HG03442 (cell line): Measurements from ENCODE around the gene CASP7.

Experiments used
- ATAC-seq: cut with Tn5 transposase; IDR thresholded peaks from one replicate; pipeline ENCODE4 v1.9.1; 2021; ENCODE audit warnings: mild to moderate bottlenecking, moderate library complexity; ENCODE audit not compliant: unreplicated experiment

The CASP7 gene

DNA sequence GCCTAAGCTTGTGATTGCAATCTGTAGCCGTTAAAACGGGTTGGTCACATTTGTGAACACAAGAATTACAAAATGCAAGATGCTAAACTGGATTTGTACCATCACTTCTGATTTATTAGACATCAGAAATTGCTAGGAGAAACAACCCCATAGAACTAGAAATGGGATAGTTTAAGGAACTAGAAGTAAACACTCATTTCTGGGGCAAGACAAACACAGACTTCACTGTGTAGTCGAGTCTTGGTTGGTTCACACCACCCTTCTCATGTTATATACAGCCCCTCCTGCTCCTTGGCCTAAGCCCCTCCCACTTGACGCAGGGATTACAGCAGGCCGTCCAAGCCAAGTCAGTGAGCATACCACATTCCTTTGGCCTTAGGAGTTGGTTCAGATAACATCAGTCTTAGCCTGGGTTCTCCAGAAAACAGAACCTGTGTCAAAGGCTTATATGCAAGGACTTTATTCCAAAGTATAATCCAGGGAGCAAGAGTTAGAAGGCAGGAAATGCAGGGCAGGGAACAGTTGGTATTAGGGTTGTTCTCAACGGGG lies 13.8 kb upstream of the CASP7 start:
- no peak for ATAC-seq

DNA sequence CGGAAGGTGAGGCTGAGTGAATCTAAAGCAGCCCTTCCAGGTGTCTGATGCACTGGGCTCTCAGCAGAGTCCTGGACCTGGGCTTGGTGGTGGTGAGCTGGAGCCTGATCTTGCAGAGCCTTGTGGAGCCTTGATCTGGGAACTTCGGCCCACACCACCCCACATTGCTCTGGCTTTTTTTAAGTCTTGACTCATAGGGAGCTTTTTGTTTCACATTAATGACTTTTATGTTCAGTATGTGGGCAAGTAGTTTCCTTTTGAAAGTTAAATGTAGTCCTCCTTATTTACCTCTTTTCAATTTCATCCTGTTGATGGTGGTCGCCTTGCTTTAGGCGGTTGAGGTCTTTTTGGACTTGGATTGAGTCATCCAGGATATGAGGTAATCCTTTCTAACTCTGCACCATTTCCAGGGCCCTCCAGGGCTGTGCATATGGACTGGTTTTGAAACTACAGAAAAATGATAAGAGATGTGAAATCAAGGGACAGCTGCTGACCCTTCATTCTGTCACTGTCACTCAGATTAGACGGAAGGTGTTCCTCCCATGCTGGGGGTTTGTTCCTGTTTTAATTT lies 12.9 kb upstream of the CASP7 start:
- peak; percentile 94 for ATAC-seq

DNA sequence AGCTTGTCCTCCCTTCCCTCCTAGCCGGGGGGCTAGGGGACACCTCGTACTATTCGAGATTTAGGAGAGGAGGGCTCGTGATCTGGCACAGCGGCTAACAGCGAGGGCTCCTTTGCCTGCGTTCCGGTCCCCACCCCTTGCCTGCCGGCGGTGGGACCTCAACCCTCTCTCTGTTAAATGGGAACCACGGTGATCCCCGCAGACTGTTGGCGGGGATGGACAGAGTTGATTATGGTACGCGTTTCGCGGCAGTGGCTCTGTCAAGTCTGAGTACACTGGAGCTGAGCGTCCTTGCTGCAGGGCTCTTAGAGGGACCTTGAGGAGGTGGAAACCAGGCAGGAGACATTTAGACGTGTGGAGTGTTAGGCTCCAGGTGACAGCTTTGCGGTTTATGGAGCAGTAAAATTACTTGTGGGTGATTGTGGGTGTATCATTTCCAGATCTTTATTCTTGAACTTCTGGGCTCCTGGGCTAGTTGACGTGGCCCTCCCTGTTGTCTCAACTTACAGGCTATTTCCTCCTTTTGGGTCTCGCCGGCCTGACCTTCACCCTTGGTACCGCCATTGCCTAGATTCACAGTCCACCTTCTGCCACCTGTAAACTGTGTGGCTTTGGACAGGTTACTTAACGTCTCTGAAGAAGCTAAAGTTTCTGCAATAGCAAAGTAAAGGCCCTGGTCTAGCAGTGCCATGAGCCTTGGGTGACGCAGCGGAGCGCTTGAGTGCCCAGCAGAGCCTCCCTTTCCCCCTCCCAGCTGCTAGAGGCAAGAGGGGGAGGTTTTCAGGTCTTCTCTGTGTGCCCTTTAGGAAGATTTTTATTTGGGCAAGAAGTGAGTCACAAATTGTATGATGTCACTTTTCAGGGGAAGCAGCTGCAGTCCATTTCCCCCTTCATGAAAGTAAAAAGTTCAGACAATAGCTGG lies 739 bp downstream of the CASP7 start:
- ATAC-seq = peak; percentile 13

DNA sequence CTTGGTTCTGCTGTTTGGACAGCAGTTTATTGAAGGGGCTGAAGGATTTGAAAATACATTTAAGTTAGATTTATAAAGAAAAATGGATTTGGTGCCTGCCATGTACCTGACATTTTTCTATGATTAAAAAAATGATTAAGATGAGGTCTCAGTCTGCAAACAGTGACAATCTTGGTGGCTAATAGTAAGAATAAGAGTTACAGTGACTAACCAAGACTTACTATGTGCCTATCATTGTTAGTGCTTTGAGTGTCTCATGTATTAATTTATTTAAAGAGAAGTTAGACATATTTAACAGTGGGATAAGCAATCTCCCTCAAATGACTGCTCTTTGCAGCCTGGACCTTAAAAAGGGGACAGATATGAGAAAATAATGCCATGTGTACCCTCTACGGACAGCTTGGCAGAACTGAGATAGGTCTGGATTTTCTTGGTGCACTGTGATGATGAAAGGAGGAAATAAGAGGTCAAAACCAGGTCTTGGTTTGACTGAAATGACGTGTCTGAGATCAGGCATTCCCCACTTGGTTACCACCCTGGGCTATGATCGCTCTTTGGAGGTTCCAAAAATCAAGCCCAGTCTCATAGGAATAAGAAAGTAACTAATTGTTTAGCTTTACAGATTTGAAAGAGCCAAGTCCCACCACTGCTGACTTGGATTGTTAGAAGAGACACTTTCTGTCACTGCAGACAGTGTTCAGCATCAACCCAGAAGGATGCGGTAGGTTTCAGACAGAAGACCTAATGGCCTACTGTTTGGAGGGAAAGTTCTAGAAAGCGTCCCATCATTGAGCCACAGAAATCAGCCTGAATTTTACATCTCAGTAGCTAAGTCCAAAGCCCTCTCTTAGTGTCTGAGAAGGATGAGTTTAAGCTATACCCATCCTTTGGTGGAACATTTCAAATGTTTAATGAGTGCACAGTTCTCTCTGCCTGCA lies 2.1 kb downstream of the CASP7 start:
- peak; percentile 61 for ATAC-seq

DNA sequence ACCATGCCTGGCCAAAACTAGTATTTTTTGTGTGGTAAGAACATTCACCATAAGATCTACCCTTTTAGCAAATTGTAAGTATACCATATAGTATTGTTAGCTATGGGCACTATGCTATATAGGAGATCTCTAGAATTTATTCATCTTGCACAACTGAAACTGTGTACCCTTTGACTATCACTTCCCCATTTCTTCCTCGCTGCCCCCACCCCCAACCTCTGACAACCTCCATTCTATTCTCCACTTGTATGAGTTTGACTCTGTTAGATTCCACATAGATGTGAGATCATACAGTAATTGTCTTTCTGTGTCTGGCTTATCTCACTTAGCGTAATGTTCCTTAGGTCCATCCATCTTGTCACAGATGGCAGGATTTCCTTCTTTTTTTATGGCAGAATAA lies 3.6 kb downstream of the CASP7 start:
- no peak for ATAC-seq

DNA sequence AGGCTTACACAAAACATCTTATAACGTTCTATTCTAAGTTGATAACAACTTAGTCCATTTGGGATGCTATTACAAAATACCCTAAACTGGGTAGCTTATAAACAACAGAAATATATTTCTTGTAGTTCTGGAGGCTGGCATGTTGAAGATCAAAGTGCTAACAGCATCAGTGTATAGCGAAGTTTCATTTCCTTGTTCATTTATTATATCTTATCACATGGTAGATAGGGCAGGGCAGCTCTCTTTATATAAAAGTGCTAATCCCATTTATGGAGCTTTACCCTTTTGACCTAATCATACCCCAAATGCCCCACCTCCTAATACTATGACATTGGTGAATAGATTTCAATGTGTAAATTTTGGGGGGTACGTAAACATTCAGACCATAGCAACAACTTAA lies 6.3 kb downstream of the CASP7 start:
- no peak for ATAC-seq

DNA sequence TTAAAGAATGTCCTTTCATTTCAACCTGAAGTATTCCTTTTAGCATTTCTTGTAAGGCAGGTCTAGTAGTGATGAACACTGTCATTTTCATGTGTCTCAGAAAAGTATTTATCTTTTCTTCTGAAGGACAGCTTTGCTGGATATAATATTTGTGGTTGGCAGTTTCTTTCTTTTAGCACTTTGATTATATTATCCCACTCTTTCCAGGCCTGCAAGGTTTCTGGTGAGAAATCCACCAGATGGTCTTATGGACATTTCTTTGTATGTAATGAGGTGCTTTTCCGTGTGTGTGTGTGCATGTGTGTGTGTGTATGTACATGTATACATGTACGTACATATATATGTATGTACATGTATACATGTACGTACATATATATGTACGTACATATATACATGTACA lies 7.3 kb downstream of the CASP7 start:
- no peak for ATAC-seq

DNA sequence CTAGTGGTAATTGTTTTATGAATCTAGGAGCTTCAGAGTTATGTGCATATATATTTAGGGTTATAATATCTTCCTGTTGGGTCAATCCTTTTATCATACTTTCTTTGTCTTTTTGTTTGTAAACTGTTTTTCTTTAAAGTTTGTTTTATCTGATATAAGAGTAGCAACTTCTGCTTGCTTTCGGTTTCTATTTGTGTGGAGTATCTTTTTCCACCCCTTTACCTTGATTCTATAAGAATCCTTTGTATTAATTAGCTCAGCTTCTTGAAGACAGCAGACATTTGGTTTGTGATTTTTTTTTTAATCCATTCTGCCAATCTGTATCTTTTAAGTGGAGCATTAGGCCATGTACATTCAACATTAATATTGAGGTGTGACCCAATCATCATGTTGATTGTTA lies 9.3 kb downstream of the CASP7 start:
- ATAC-seq = no peak

DNA sequence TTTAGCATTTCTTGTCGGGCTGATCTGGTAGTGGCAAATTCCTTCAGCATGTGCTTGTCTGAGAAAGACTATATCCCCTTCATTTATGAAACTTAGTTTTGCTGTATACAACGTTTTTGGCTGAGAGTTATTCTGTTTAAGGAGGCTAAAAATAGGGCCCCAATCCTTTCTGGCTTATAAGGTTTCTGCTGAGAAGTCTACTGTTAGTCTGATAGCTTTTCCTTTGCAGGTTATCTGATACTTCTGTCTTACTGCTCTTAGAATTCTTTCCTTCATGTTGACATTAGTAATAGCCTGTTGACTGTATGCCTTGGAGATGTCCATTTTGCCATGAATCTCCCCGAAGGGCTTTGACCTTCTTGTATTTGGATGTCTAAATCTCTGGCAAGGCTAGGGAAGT lies 9.9 kb downstream of the CASP7 start:
- ATAC-seq = no peak

DNA sequence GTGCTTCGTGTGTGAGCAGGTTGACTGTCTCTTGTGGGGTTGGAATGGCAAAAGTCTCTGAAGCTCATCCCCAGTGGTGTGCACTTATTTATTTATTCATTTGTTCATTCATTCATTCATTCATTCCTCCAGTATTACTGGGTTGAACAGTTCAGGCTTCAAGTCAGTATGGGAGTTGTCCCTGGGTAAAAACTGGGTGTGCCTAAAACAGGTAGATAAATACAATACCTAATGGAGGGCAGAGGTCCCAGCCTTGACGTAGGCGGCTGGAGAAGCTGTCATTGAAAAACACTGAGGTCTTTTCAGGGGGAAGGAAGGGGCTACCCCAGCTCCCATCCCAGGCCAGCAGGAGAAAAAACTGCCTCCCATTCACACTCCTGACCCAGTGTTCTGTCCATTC lies 11.0 kb downstream of the CASP7 start:
- no peak for ATAC-seq

DNA sequence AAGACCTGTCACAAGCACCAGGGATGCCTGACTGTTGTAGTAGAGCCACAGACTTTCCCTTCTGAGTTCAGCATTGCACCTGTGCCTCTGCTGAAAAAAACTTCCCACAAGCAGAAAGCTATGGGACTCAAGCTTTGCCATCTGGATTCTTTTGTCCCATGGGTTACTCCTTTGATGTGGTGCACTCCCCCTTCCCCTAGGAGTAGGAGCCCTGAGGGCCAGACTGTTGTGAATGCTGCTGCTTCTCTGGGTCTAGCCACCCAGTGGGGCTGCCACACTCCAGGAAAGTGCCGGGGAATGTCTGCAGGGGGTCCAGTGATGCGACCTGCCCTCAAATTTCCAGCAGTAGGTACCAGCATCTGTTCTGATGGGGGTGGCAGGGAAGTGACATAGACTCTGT lies 11.7 kb downstream of the CASP7 start:
- no peak for ATAC-seq

DNA sequence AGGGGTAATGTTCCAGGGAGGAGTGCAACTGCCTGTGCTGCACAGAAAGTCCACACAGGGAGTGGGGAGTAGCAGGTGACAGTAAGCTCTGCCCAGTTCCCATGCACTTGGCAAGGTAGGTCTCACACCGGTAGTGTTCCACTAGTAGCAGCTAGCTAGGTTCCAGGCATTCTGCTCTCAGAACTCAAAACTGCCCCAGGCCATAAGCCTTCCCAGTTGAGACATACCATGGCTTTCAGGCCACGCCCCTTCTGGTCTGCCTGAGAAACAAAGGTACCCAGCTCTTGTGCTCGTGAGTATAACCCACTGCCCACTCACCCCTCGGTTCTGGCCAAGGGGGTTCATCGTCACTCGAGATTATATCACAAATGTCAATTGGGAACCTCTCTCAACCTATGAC lies 12.6 kb downstream of the CASP7 start:
- ATAC-seq = no peak

DNA sequence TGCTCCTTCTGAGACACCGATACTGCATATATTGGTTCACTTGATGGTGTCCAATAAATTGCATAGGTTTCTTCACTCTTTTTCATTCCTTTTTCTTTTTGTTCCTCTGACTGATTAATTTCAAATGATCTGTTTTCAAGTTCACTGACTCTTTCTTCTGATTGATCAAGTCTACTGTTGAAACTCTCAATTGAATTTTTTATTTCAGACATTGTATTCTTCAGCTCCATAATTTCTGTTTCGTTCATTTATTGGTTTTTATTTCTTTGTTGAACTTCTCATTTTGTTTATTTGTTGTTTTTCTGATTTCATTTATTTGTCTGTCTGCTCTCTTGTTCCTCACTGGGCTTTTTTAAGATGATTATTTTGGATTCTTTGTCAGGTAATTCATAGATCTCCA lies 13.6 kb downstream of the CASP7 start:
- ATAC-seq = no peak

DNA sequence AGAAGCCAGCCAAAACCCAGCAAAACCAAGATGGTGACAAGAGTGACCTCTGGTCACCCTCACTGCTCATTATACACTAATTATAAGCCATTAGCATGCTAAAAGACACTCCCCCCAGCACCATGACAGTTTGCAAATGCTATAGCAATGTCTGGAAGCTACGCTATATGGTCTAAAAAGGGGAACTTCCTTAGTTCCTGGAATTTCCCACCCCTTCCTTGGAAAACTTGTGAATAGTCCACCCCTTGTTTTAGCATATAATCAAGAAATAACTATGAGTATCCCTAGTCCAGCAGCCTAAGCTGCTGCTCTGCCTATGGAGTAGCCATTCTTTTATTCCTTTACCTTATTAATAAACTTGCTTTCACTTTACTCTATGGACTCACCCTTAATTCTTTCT lies 16.0 kb downstream of the CASP7 start:
- ATAC-seq = no peak

DNA sequence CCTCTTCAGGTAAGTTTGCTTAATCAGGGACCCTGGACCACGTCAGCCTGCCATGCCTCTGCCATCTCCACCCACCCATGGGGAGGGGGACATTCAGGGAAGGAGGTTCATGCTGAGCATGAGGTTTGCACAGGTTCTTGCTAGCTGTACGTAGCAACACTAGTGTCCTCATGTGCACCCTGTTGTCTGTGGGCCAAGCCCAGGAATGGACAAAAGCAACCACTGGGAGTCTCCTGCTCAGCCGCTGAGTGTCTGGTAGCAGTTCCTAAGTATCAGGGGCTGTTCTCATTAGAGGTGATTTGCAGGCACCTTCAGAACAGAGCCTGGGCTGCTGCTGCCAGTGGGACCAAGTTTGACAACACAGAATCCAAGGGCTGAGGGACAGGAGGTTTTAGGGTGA lies 17.9 kb downstream of the CASP7 start:
- no peak for ATAC-seq

DNA sequence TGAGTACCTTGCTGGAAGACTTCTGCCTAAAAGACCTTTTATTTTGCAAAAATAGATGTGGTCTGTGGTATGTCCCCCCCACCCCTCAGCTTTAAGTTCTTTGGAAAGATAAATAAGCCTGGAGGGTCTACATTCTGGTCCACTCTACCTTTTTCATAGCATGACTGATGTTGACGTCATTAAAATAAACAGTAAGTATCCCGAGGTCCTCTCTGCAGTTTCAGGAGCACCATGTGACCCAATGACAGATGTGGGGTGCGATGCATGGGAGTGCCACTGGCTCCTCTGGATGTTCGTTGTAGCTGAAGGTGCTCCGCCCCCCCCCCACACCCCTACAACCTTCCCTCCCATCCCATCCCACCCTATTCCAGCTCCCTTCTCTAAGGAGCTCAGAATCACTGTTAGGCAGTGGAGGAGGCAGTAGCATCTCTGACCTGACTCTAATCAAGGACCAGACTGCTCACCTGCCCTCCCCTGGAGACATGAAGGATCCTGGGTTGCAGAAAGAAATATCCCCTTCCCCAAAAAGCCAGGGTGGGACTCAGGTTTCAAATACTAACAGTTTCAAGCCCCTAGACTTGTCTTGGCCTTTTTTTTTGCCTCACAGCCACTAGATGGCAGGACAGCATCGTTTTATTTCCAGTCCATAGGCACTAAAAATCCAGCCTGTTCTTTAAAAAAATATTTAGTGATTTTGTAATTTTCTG lies 25.1 kb downstream of the CASP7 start:
- no peak for ATAC-seq

DNA sequence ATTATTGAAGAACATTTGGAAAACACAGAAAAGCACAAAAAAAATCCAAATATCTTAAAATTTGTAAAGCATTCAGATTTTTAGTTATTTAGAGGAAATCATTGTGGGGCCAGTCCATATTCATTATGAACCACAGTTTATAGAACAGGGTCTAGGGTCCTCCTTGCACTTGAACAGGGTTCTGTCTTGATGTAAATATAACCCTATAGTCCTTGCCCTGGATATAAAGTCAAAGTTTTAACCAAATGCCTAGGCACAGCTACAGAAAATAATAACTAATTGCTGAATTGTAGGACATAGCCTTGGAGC lies 25.6 kb downstream of the CASP7 start:
- no peak for ATAC-seq

DNA sequence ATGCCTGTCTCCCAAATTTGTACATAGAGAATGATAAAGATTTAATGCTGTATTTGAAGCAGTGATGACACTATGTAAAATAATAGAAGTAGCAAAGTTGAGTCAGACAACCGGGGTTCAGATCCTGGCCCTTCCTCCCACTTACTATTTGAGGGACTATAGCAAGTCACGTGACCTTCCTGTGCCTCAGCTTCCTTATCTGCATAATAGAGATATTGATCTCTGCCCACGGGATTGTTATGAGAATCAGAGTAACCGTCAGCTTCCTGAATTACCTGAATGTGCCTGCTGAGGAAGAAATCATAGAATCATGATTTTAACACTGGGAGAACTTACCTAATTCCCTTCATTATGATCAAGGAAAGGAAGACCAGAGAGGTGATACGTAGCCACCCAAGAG lies 26.9 kb downstream of the CASP7 start:
- no peak for ATAC-seq

DNA sequence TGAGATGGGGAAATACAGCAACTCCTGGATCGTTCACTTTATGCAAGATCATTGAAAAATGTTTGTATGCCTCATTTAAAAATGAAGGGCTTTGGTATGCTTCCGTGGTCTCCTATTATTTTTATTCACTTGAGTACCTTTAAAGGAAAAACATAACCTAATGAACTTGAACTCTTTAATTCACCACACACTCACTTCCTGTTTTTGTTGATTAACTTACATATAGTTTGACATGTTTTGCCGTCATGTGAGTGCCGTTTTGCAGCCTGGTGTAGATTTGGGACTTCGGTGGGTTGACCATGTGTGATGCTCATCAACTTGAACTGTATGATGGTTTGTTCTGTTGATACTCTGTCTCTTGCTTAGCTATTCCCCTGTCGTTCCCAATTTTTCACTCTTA lies 28.9 kb downstream of the CASP7 start:
- no peak for ATAC-seq

DNA sequence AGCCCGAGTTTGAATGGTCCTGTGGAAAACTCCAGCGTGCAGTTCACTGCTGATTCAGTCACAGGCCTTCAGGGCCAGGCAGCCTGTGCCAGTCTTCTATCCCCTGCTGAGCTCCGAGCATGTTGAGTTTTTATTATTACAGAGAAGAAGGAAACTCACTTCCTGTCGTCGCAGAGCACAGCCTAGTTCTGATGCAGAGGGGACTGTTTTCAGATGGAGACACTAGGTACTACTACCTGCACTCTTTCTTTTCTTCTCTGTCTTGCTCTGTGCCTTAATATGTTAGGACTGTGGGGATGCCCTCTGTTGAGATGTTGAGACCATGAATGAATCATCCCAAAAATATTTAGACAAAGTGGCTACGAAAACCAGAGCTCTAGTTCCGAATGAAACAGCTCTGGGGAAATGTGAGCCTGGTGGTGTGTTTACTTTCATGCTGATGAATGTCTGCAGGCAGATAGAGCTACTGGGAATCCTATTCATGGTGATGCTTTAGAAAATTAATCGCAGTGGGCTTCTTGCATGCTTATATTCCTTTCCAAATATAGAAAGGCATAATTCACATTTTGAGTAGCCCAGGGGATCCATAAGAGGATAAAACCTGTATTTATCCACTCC lies 29.6 kb downstream of the CASP7 start:
- ATAC-seq = no peak
